GM19452 (cell line): ENCODE results near the gene ADAMTSL2.

Experiments
- ATAC-seq: cut with Tn5 transposase; IDR thresholded peaks from one replicate; pipeline ENCODE4 v1.9.1; 2021; ENCODE audit not compliant: unreplicated experiment

Gene ADAMTSL2

GRCh38 chr9:133499132-133499891 is 35.2 kb upstream of the ADAMTSL2 start:
- ATAC-seq = no peak

- no peak for ATAC-seq
Observed at GRCh38 chr9:133499892-133500270, 34.6 kb upstream of the ADAMTSL2 start.

- ATAC-seq = no peak
Observed at GRCh38 chr9:133502112-133502511, 32.4 kb upstream of the ADAMTSL2 start.

- ATAC-seq = no peak
Observed at GRCh38 chr9:133505186-133505830, 29.2 kb upstream of the ADAMTSL2 start.

GRCh38 chr9:133505901-133506652 is 28.4 kb upstream of the ADAMTSL2 start:
- no peak for ATAC-seq

- no peak for ATAC-seq
Observed at GRCh38 chr9:133506653-133507038, 27.9 kb upstream of the ADAMTSL2 start.

GRCh38 chr9:133507246-133507965 is 27.1 kb upstream of the ADAMTSL2 start:
- no peak for ATAC-seq

GRCh38 chr9:133508046-133508445 is 26.5 kb upstream of the ADAMTSL2 start:
- no peak for ATAC-seq

- ATAC-seq = no peak
Observed at GRCh38 chr9:133509179-133510083, 25.1 kb upstream of the ADAMTSL2 start.

- ATAC-seq = no peak
Observed at GRCh38 chr9:133510926-133511505, 23.5 kb upstream of the ADAMTSL2 start.

- no peak for ATAC-seq
Observed at GRCh38 chr9:133511607-133512006, 22.9 kb upstream of the ADAMTSL2 start.

- no peak for ATAC-seq
Observed at GRCh38 chr9:133512253-133513213, 22.0 kb upstream of the ADAMTSL2 start.

GRCh38 chr9:133513214-133514100 is 21.0 kb upstream of the ADAMTSL2 start:
- no peak for ATAC-seq

GRCh38 chr9:133514460-133515239 is 19.9 kb upstream of the ADAMTSL2 start:
- ATAC-seq = no peak

- ATAC-seq = no peak
Observed at GRCh38 chr9:133515240-133515610, 19.3 kb upstream of the ADAMTSL2 start.

GRCh38 chr9:133515615-133516255 is 18.8 kb upstream of the ADAMTSL2 start:
- no peak for ATAC-seq
